ENCODE measurements around the gene FOXN3.

GRCh38 chr14:89292579-89293313, 124.3 kb downstream of the FOXN3 start:
- TF ChIP-seq CTCF (IDR thresholded peaks at IDR 0.05), result no peak
- no peak for TF ChIP-seq POLR2A (IDR thresholded peaks at IDR 0.05)

Measured in lower leg skin (tissue), 3 donors.